WTC11 (cell line): ENCODE results near the gene UNC5A. TPM values are rescaled to one million over a fixed set of nuclear protein-coding genes. Genes with fewer than 3 reads are reported as not detected.

Experiments used
- ATAC-seq: fragments of 200-7000 bp; cut with Tn5 transposase; 2 replicates; pipeline ENCODE4 v1.10.0; 2021; ENCODE audit warnings: mild to moderate bottlenecking, moderate library complexity
- CTCF ChIA-PET: fragments of 300-600 bp; sonication (Branson Sonifier 250); formaldehyde crosslinking; loops from one replicate; lab custom pipeline; 2021; ENCODE audit warnings: antibody characterized with exemption; lab: Charles Lee
- POLR2A ChIA-PET: fragments of 350-600 bp; sonication (Branson Sonifier 250); formaldehyde crosslinking; loops from one replicate; lab custom pipeline; 2021; ENCODE audit warnings: antibody characterized with exemption; lab: Charles Lee
- DNase-seq: peaks from one replicate; pipeline ENCODE4 v3.0.0; 2021; ENCODE audit warnings: low spot score
- H3K27ac Mint-ChIP-seq: 2 replicates; pipeline ENCODE4 v1.8.0; 2021; ENCODE audit warnings: mixed read lengths
- H3K27me3 Mint-ChIP-seq: 2 replicates; pipeline ENCODE4 v1.8.0; 2021; ENCODE audit warnings: low read depth, mild to moderate bottlenecking, moderate library complexity, mixed read lengths
- H3K36me3 Mint-ChIP-seq: 2 replicates; pipeline ENCODE4 v1.8.0; 2021; ENCODE audit warnings: mixed read lengths
- H3K4me1 Mint-ChIP-seq: 2 replicates; pipeline ENCODE4 v1.8.0; 2022; ENCODE audit warnings: mixed read lengths
- H3K4me3 Mint-ChIP-seq: 2 replicates; pipeline ENCODE4 v1.8.0; 2021; ENCODE audit warnings: mild to moderate bottlenecking, moderate library complexity, mixed read lengths
- H3K9me3 Mint-ChIP-seq: 2 replicates; pipeline ENCODE4 v1.8.0; 2021; ENCODE audit warnings: mixed read lengths
- CBFB ChIP-seq: sonication (generic); formaldehyde crosslinking; IDR thresholded peaks from 2 replicates; pipeline ENCODE4 v1.8.1; 2022; ENCODE audit warnings: mild to moderate bottlenecking, low read depth, missing genetic modification reagents
- CDX4 ChIP-seq: fragments of 250-450 bp; sonication (Bioruptor Pico); IDR thresholded peaks from 2 replicates; pipeline ENCODE4 v1.9.0; 2021; ENCODE audit warnings: moderate library complexity, mild to moderate bottlenecking, inconsistent platforms, borderline replicate concordance
- CREM ChIP-seq: sonication (generic); formaldehyde crosslinking; IDR thresholded peaks from 2 replicates; pipeline ENCODE4 v1.8.1; 2022; ENCODE audit warnings: mild to moderate bottlenecking, missing genetic modification reagents, moderate library complexity
- E2F4 ChIP-seq: sonication (generic); formaldehyde crosslinking; IDR thresholded peaks from 2 replicates; pipeline ENCODE4 v1.8.1; 2022; ENCODE audit warnings: low read depth, mild to moderate bottlenecking, moderate library complexity, missing genetic modification reagents, borderline replicate concordance
- ERG ChIP-seq: fragments of 250-450 bp; sonication (Bioruptor Pico); IDR thresholded peaks from 2 replicates; pipeline ENCODE4 v1.8.0; 2021; ENCODE audit warnings: mild to moderate bottlenecking
- JAZF1 ChIP-seq: fragments of 250-450 bp; sonication (Bioruptor Pico); IDR thresholded peaks from 2 replicates; pipeline ENCODE4 v1.9.0; 2021; ENCODE audit warnings: moderate library complexity, mild to moderate bottlenecking, inconsistent platforms
- MYBL2 ChIP-seq: sonication (generic); formaldehyde crosslinking; IDR thresholded peaks from 2 replicates; pipeline ENCODE4 v1.8.1; 2023; ENCODE audit warnings: mild to moderate bottlenecking, moderate library complexity, missing genetic modification reagents
- NFATC4 ChIP-seq: fragments of 250-450 bp; sonication (Bioruptor Pico); IDR thresholded peaks from 2 replicates; pipeline ENCODE4 v1.9.0; 2021; ENCODE audit warnings: mild to moderate bottlenecking
- SP1 ChIP-seq: sonication (generic); formaldehyde crosslinking; conservative IDR thresholded peaks from 2 replicates; pipeline ENCODE4 v1.8.1; 2022; ENCODE audit warnings: missing genetic modification reagents
- USF2 ChIP-seq: sonication (generic); formaldehyde crosslinking; IDR thresholded peaks from 2 replicates; pipeline ENCODE4 v1.8.1; 2023; ENCODE audit warnings: mild to moderate bottlenecking, missing genetic modification reagents, moderate library complexity
- ZNF396 ChIP-seq: fragments of 250-450 bp; sonication (Bioruptor Pico); IDR thresholded peaks from 2 replicates; pipeline ENCODE4 v1.8.0; 2021; ENCODE audit warnings: mild to moderate bottlenecking, moderate library complexity, borderline replicate concordance
- ZNF532 ChIP-seq: fragments of 250-450 bp; sonication (Bioruptor Pico); IDR thresholded peaks from 2 replicates; pipeline ENCODE4 v1.9.0; 2021; ENCODE audit warnings: mild to moderate bottlenecking, borderline replicate concordance
- ZNF671 ChIP-seq: fragments of 250-450 bp; sonication (Bioruptor Pico); IDR thresholded peaks from 2 replicates; pipeline ENCODE4 v1.8.0; 2021; ENCODE audit warnings: mild to moderate bottlenecking
- ZSCAN18 ChIP-seq: fragments of 250-450 bp; sonication (Bioruptor Pico); IDR thresholded peaks from 2 replicates; pipeline ENCODE4 v2.1.2; 2022; ENCODE audit warnings: mild to moderate bottlenecking, moderate library complexity
- total RNA-seq: library from RNA; stranded (reverse); gene quantifications from 3 replicates; pipeline ENCODE4 v1.2.3, GENCODE V29; 2021

The UNC5A gene
- total RNA-seq, 1 experiment from 2014 or later = 10.2 TPM

- Mint-ChIP-seq H3K27ac (peak overlapping the region; percentile 11; the same call in 1 of the 2 replicates), H3K4me1 (no peaks in the 10 kb centered on the region), H3K36me3 (no peaks in the 10 kb centered on the region), H3K9me3 (no peaks in the 10 kb centered on the region), H3K4me3 (no peak overlapping the region)
- DNase-seq (no peak), ATAC-seq (no peak)
- no peak for TF ChIP-seq MYBL2
- TF ChIP-seq CDX4 (CRISPR knock-in tag) = no peak
- no peak for TF ChIP-seq USF2 (CRISPR knock-in tag)
- no peak for TF ChIP-seq E2F4
- TF ChIP-seq CREM (CRISPR knock-in tag) = no peak
- no peak for TF ChIP-seq ZNF532
- no peak for TF ChIP-seq NFATC4
- TF ChIP-seq ZSCAN18 (CRISPR knock-in tag) = no peak
- TF ChIP-seq ZNF396 (CRISPR knock-in tag) = no peak
- TF ChIP-seq ERG = no peak
- TF ChIP-seq JAZF1 (CRISPR knock-in tag) = no peak
- no peak for TF ChIP-seq SP1 (CRISPR knock-in tag)
- TF ChIP-seq CBFB (CRISPR knock-in tag) = no peak
- no peak for TF ChIP-seq ZNF671 (CRISPR knock-in tag)
- TF ChIP-seq, all 79 proteins: peak for 0
- ChIA-PET CTCF (interaction anchor here (1.1 to 3.0 kb wide), 7 partner anchors 9 to 221 kb away, joined by 3 to 16 read pairs (median 7); no protein-coding TSS in a partner anchor), POLR2A (no interaction called here)
- no peaks in the 10 kb centered on the region for H3K27me3 Mint-ChIP-seq
Observed at GRCh38 chr5:176878906-176879662, 68.7 kb downstream of the UNC5A start.
